ENCODE measurements around the gene EFCAB12.
A peak's percentile ranks its signal among the peaks of the same experiment; 100 is the strongest.

The EFCAB12 gene

DNA sequence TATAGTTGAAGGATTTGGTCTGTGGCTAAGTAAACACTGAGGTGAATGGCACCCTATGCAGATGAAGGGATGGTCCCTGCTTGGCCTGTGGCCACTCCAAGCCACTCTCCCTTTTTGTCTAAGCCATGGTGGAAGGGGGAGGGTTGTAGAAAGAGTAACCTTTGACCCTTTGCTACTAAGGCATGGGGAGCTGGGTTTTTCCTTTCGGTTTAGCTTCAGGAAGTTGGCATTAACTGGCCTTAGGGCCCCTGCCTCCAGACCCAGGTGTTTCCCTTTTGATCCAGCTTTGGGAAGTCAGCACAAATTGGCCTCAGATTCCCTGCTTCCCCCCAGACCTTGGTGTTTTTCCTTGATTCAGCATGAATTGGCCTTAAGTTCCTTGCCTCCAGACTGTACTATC lies 49.5 kb downstream of the EFCAB12 start:
- Histone ChIP-seq H3K36me3 (ENCODE audit: control insufficient read depth in 1 of 2, insufficient read depth in 2 of 2, low read depth in 1 of 2, low read length in 2 of 2) (peaks cover 0 to 2% of the 10 kb centered on the region in 2 experiments), H3K9ac (ENCODE audit: low read length) (no peak overlapping the region), H2AFZ (ENCODE audit: low read depth, low read length) (no peak overlapping the region), H2BK15ac (ENCODE audit: low read depth, poor library complexity, severe bottlenecking) (no peak overlapping the region), H3K9me3 (ENCODE audit: control insufficient read depth, low read length) (no peaks in the 10 kb centered on the region), H4K8ac (ENCODE audit: low read length) (no peak overlapping the region), H3K4me1 (ENCODE audit: control insufficient read depth, insufficient read depth, low read depth, low read length) (peaks cover 5% of the 10 kb centered on the region), H2BK5ac (ENCODE audit: low read depth, low read length, poor library complexity, severe bottlenecking) (no peak overlapping the region), H3K4me2 (ENCODE audit: low read length, poor library complexity, severe bottlenecking) (no peak overlapping the region), H3K4me3 (ENCODE audit: insufficient read depth in 1 of 2, low read depth in 1 of 2, low read length in 2 of 2) (no peak overlapping the region), H3K4ac (ENCODE audit: low read depth in 1 of 2, low read length in 2 of 2) (no peak overlapping the region), H2BK12ac (ENCODE audit: low read length in 2 of 2) (no peak overlapping the region), H3K23ac (ENCODE audit: low read length in 2 of 2) (no peak overlapping the region), H2AK5ac (ENCODE audit: low read length, severe bottlenecking) (no peak overlapping the region), H3K27ac (ENCODE audit: low read length, poor library complexity, severe bottlenecking) (no peak overlapping the region), H4K91ac (ENCODE audit: low read length) (no peak overlapping the region), H2BK120ac (ENCODE audit: low read depth, low read length) (no peak overlapping the region), H3K18ac (ENCODE audit: low read depth in 1 of 2, low read length in 2 of 2) (no peak overlapping the region), H3K27me3 (ENCODE audit: control insufficient read depth in 1 of 2, insufficient read depth in 1 of 2, low read length in 2 of 2) (no peaks in the 10 kb centered on the region), H3K14ac (ENCODE audit: low read length in 2 of 2) (no peak overlapping the region), H3K79me1 (replicated peaks; ENCODE audit: low read length, poor library complexity, severe bottlenecking) (no peaks in the 10 kb centered on the region)
- 63% methylated on average over 1 of the region's 1 CpG for WGBS
- peak; percentile 18 for DNase-seq

DNA sequence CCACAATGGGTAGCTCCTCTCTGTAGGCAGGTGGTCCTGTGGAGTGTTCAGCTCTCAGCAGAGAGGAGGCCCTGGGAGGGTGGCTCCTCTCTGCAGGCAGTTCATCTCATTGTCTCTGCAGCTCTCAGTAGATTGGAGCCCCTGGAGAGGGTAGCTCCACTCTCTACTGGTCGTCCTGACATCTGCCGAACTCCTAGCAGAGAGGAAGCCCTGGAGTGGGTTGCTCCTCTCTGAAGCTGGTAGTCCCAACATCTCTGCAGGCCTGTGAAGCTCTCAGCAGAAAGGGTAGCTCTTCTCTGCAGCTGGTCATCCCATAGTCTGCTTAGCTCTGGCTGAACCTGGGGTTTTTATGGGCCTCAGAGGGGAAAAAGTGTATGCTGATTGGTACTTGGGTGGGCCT lies 50.8 kb downstream of the EFCAB12 start:
- no peak overlapping the region for H2BK120ac ChIP-seq (ENCODE audit: low read depth, low read length)
- H2AFZ ChIP-seq (ENCODE audit: low read depth, low read length) = no peak overlapping the region
- no peak overlapping the region for H2BK5ac ChIP-seq (ENCODE audit: low read depth, low read length, poor library complexity, severe bottlenecking)
- H4K8ac ChIP-seq (ENCODE audit: low read length) = no peak overlapping the region
- H4K91ac ChIP-seq (ENCODE audit: low read length) = no peak overlapping the region
- H3K27me3 ChIP-seq (ENCODE audit: control insufficient read depth in 1 of 2, insufficient read depth in 1 of 2, low read length in 2 of 2) = no peaks in the 10 kb centered on the region
- H3K14ac ChIP-seq (ENCODE audit: low read length in 2 of 2) = no peak overlapping the region
- H3K27ac ChIP-seq (ENCODE audit: low read length, poor library complexity, severe bottlenecking) = no peak overlapping the region
- H3K4me1 ChIP-seq (ENCODE audit: control insufficient read depth, insufficient read depth, low read depth, low read length) = no peaks in the 10 kb centered on the region
- H3K36me3 ChIP-seq (ENCODE audit: control insufficient read depth in 1 of 2, insufficient read depth in 2 of 2, low read depth in 1 of 2, low read length in 2 of 2) = peaks cover 0 to 2% of the 10 kb centered on the region in 2 experiments
- no peak for DNase-seq
- H3K79me1 ChIP-seq (replicated peaks; ENCODE audit: low read length, poor library complexity, severe bottlenecking) = no peaks in the 10 kb centered on the region
- H3K23ac ChIP-seq (ENCODE audit: low read length in 2 of 2) = no peak overlapping the region
- H3K18ac ChIP-seq (ENCODE audit: low read depth in 1 of 2, low read length in 2 of 2) = no peak overlapping the region
- H3K4ac ChIP-seq (ENCODE audit: low read depth in 1 of 2, low read length in 2 of 2) = no peak overlapping the region
- H3K4me2 ChIP-seq (ENCODE audit: low read length, poor library complexity, severe bottlenecking) = no peak overlapping the region
- 92% methylated on average over 2 of the region's 2 CpGs for WGBS
- no peak overlapping the region for H2BK12ac ChIP-seq (ENCODE audit: low read length in 2 of 2)
- no peak overlapping the region for H2BK15ac ChIP-seq (ENCODE audit: low read depth, poor library complexity, severe bottlenecking)
- no peaks in the 10 kb centered on the region for H3K9me3 ChIP-seq (ENCODE audit: control insufficient read depth, low read length)
- no peak overlapping the region for H2AK5ac ChIP-seq (ENCODE audit: low read length, severe bottlenecking)
- H3K4me3 ChIP-seq (ENCODE audit: insufficient read depth in 1 of 2, low read depth in 1 of 2, low read length in 2 of 2) = no peak overlapping the region
- H3K9ac ChIP-seq (ENCODE audit: low read length) = no peak overlapping the region

DNA sequence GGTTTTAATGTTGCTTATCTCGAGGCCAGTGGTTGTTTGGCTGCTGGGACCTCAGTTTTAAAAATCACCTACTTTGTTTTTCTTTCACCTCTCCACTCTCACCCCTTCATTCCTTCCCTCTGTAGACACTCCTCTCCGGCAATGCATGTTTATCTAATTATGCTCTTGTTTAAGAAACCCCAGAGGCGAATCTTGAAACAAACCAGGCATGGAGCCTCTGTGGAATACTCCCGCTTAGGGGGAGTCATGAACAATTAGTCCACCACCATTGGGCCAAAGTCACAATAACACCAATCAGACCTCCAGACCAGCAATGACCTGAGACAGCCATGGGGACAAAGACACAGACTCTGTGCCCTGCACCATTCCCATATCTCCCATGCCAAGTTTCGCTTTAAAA lies 53.3 kb downstream of the EFCAB12 start:
- Histone ChIP-seq H4K8ac (ENCODE audit: low read length) (no peak overlapping the region), H3K4me3 (ENCODE audit: insufficient read depth in 1 of 2, low read depth in 1 of 2, low read length in 2 of 2) (no peak overlapping the region), H3K18ac (ENCODE audit: low read depth in 1 of 2, low read length in 2 of 2) (no peak overlapping the region), H3K14ac (ENCODE audit: low read length in 2 of 2) (no peak overlapping the region), H4K91ac (ENCODE audit: low read length) (no peak overlapping the region), H3K23ac (ENCODE audit: low read length in 2 of 2) (peak overlapping the region in 1 of 2 experiments; percentile 9), H3K79me1 (replicated peaks; ENCODE audit: low read length, poor library complexity, severe bottlenecking) (no peaks in the 10 kb centered on the region), H2AK5ac (ENCODE audit: low read length, severe bottlenecking) (no peak overlapping the region), H3K9ac (ENCODE audit: low read length) (no peak overlapping the region), H3K27ac (ENCODE audit: low read length, poor library complexity, severe bottlenecking) (no peak overlapping the region), H3K4ac (ENCODE audit: low read depth in 1 of 2, low read length in 2 of 2) (no peak overlapping the region), H2BK120ac (ENCODE audit: low read depth, low read length) (no peak overlapping the region), H2BK12ac (ENCODE audit: low read length in 2 of 2) (no peak overlapping the region), H2BK15ac (ENCODE audit: low read depth, poor library complexity, severe bottlenecking) (no peak overlapping the region), H3K4me1 (ENCODE audit: control insufficient read depth, insufficient read depth, low read depth, low read length) (no peaks in the 10 kb centered on the region), H2BK5ac (ENCODE audit: low read depth, low read length, poor library complexity, severe bottlenecking) (no peak overlapping the region), H3K9me3 (ENCODE audit: control insufficient read depth, low read length) (no peaks in the 10 kb centered on the region), H3K4me2 (ENCODE audit: low read length, poor library complexity, severe bottlenecking) (no peak overlapping the region), H3K27me3 (ENCODE audit: control insufficient read depth in 1 of 2, insufficient read depth in 1 of 2, low read length in 2 of 2) (peaks cover 0 to 7% of the 10 kb centered on the region in 2 experiments), H3K36me3 (ENCODE audit: control insufficient read depth in 1 of 2, insufficient read depth in 2 of 2, low read depth in 1 of 2, low read length in 2 of 2) (peaks cover 0 to 2% of the 10 kb centered on the region in 2 experiments), H2AFZ (ENCODE audit: low read depth, low read length) (no peak overlapping the region)
- DNase-seq = no peak
- 82% methylated on average over 5 of the region's 5 CpGs for WGBS

DNA sequence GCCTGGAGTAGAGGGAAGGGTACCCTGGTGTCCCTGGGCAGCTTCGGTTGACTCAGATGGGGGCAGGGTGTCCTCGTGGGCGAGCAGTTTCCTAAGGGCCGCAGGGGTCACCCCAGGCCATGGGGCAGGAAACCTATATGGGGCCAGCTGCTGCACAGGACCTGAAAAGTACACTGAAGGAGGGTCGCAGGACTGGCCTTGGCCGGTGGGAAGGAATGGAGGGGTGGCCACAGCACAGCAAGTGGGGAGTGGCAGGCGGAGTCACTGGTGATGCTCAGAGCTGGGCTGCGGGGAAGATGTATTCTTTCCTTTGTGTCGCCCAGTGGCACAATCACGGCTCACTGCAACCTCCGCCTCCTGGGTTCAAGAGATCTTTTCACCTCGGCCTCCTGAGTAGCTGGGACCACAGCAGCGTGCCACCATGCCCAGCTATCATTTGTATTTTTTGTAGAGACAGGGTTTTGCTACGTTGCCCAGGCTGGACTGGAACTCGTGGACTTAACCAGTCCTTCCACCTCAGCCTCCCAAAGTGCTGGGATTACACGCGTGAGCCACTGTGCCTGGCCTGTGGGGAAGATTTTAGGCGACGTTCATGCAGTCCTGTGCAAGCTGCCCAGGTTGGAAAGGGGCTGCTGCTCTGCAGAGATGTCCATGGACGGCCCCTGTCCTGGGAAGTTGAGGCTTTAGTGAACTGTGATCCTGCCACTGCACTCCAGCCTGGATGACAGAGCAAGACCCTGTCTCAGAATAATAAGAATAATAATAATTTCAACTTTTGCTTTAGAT lies 57.2 kb downstream of the EFCAB12 start:
- H3K36me3 ChIP-seq (ENCODE audit: control insufficient read depth in 1 of 2, insufficient read depth in 2 of 2, low read depth in 1 of 2, low read length in 2 of 2) = peaks cover 0 to 2% of the 10 kb centered on the region in 2 experiments
- H3K27me3 ChIP-seq (ENCODE audit: control insufficient read depth in 1 of 2, insufficient read depth in 1 of 2, low read length in 2 of 2) = peaks cover 21 to 25% of the 10 kb centered on the region in 2 experiments
- DNase-seq = no peak
- no peak overlapping the region for H3K9ac ChIP-seq (ENCODE audit: low read length)
- no peak overlapping the region for H3K18ac ChIP-seq (ENCODE audit: low read depth in 1 of 2, low read length in 2 of 2)
- H2BK120ac ChIP-seq (ENCODE audit: low read depth, low read length) = no peak overlapping the region
- H2AFZ ChIP-seq (ENCODE audit: low read depth, low read length) = no peak overlapping the region
- no peak overlapping the region for H2BK12ac ChIP-seq (ENCODE audit: low read length in 2 of 2)
- H3K14ac ChIP-seq (ENCODE audit: low read length in 2 of 2) = peak overlapping the region in 1 of 2 experiments; percentile 81
- H3K23ac ChIP-seq (ENCODE audit: low read length in 2 of 2) = no peak overlapping the region
- H4K91ac ChIP-seq (ENCODE audit: low read length) = no peak overlapping the region
- no peak overlapping the region for H2BK5ac ChIP-seq (ENCODE audit: low read depth, low read length, poor library complexity, severe bottlenecking)
- H2AK5ac ChIP-seq (ENCODE audit: low read length, severe bottlenecking) = no peak overlapping the region
- no peak overlapping the region for H3K4me2 ChIP-seq (ENCODE audit: low read length, poor library complexity, severe bottlenecking)
- peaks cover 6% of the 10 kb centered on the region for H3K4me1 ChIP-seq (ENCODE audit: control insufficient read depth, insufficient read depth, low read depth, low read length)
- H3K4ac ChIP-seq (ENCODE audit: low read depth in 1 of 2, low read length in 2 of 2) = no peak overlapping the region
- H4K8ac ChIP-seq (ENCODE audit: low read length) = no peak overlapping the region
- no peak overlapping the region for H3K4me3 ChIP-seq (ENCODE audit: insufficient read depth in 1 of 2, low read depth in 1 of 2, low read length in 2 of 2)
- 89% methylated on average over 19 of the region's 20 CpGs for WGBS
- H3K79me1 ChIP-seq (replicated peaks; ENCODE audit: low read length, poor library complexity, severe bottlenecking) = no peaks in the 10 kb centered on the region
- no peaks in the 10 kb centered on the region for H3K9me3 ChIP-seq (ENCODE audit: control insufficient read depth, low read length)
- no peak overlapping the region for H2BK15ac ChIP-seq (ENCODE audit: low read depth, poor library complexity, severe bottlenecking)
- no peak overlapping the region for H3K27ac ChIP-seq (ENCODE audit: low read length, poor library complexity, severe bottlenecking)
